Activated naive CD4-positive, alpha-beta T cell treated with anti-CD3 and anti-CD28 coated beads for 36 hours (primary cell): ENCODE measurements around the gene LMAN2. TPM values are rescaled to one million over a fixed set of nuclear protein-coding genes. Genes with fewer than 3 reads are reported as not detected.
A peak's percentile ranks its signal among the peaks of the same experiment; 100 is the strongest.

ENCODE experiments used
- CTCF ChIA-PET: fragments of 350-600 bp; sonication (Branson Sonifier 250); formaldehyde crosslinking; loops from one replicate; lab custom pipeline; 2021; ENCODE audit warnings: antibody characterized with exemption; lab: Charles Lee
- DNase-seq: peaks from one replicate; pipeline ENCODE4 v3.0.0-alpha.2; 2020
- H3K27ac Mint-ChIP-seq: one replicate; pipeline ENCODE4 v1.8.0; 2021; ENCODE audit warnings: mild to moderate bottlenecking, mixed read lengths
- H3K27me3 Mint-ChIP-seq: one replicate; pipeline ENCODE4 v1.8.0; 2021; ENCODE audit warnings: low read depth, mixed read lengths
- H3K36me3 Mint-ChIP-seq: one replicate; pipeline ENCODE4 v1.8.0; 2021; ENCODE audit warnings: low read depth, mixed read lengths
- H3K4me1 Mint-ChIP-seq: one replicate; pipeline ENCODE4 v1.8.0; 2021; ENCODE audit warnings: low read depth, mixed read lengths
- H3K4me3 Mint-ChIP-seq: one replicate; pipeline ENCODE4 v1.8.0; 2021; ENCODE audit warnings: mild to moderate bottlenecking, moderate library complexity, mixed read lengths
- H3K9me3 Mint-ChIP-seq: one replicate; pipeline ENCODE4 v1.8.0; 2021; ENCODE audit warnings: mixed read lengths
- intact Hi-C: fragments of 100-400 bp; cut with micrococcal nuclease; formaldehyde crosslinking; loops from one replicate; pipeline ENCODE4 v1.15.1; 2023
- total RNA-seq, 2 experiments: library from RNA; stranded (reverse); gene quantifications; one replicate each; pipeline ENCODE4 v1.2.3, GENCODE V29; 2021

The LMAN2 gene
- total RNA-seq, 2 experiments from 2014 or later: 82.2 to 83.9 TPM

- H3K36me3 Mint-ChIP-seq: no peaks in the 10 kb centered on the region
- peak overlapping the region; percentile 17 for H3K4me3 Mint-ChIP-seq
- H3K27ac Mint-ChIP-seq: peak overlapping the region; percentile 79
- DNase-seq: peak; percentile 78
- peaks cover 34% of the 10 kb centered on the region for H3K4me1 Mint-ChIP-seq
- intact Hi-C loops: loop anchor here (1.0 to 5.0 kb wide), 10 partner anchors 10 to 112 kb away; partner anchors contain the start of genes LMAN2 and PDLIM7
- no peaks in the 10 kb centered on the region for H3K27me3 Mint-ChIP-seq
- CTCF ChIA-PET: interaction anchor here (0.6 to 6.8 kb wide), 27 partner anchors 11 to 111 kb away, joined by 3 to 138 read pairs (median 6); partner anchors contain the start of genes GRK6, LMAN2, PDLIM7 and PFN3
- no peaks in the 10 kb centered on the region for H3K9me3 Mint-ChIP-seq
Observed at GRCh38 chr5:177389241-177390169, 38.0 kb upstream of the LMAN2 start.

DNA sequence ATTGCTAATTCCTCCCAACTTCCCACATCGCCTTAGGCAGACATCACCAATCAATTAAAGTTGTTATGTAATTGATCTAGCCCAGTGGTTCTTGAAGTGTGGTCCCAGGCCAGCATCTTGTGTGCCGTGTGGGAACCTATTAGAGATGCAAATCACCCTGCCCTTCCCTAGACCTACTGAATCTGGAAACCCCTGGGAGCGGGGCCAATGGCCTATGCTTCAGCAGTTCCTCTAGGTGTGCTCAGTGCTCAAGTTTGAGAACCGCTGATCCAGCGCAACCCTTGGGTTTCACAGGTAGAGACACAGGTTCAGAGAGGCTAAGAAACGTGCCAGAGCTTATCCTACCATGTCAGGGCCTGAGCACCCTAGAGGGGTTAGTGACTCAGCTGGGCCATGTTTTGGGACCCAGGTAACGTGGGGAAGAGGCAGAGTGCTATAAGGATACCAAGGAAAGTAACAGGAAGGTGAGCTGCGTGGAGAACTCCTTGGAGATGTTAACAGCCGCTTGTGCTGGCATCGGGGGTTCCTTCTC lies 37.1 kb upstream of the LMAN2 start:
- DNase-seq: no peak
- Mint-ChIP-seq H3K27me3 (no peaks in the 10 kb centered on the region), H3K36me3 (no peaks in the 10 kb centered on the region), H3K9me3 (no peaks in the 10 kb centered on the region), H3K4me1 (peaks cover 34% of the 10 kb centered on the region), H3K4me3 (no peak overlapping the region), H3K27ac (peak overlapping the region; percentile 79)
- CTCF ChIA-PET: interaction anchor here (1.2 to 6.8 kb wide), 11 partner anchors 10 to 112 kb away, joined by 5 to 138 read pairs (median 25); partner anchors contain the start of genes GRK6, PDLIM7, PFN3 and PRR7
- intact Hi-C loops: loop anchor here (1.0 to 5.0 kb wide), 3 partner anchors 9 to 36 kb away; partner anchors contain the start of gene LMAN2

DNA sequence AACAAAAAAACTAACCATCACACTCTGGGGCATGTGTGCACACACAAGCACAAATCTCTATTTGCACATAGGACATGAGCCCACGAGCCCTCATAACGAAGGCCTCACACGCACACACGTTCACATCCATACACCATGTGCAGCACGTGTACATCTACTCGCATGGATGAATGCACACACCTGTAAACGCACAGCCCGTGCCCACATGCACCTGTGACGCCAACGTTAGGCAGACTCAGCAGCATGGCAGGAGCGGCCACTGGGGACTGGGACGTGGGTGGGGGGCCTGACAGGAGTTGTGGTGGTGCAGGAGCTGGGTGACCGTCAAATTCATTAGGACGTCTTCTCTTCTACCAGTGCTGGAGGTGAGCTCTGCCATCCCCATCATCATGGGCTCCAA lies 35.9 kb upstream of the LMAN2 start:
- peaks cover 41% of the 10 kb centered on the region for H3K4me1 Mint-ChIP-seq
- CTCF ChIA-PET: interaction anchor here (1.6 to 4.1 kb wide), 3 partner anchors 9 to 19 kb away, joined by 6 to 25 read pairs (median 6); no protein-coding TSS in a partner anchor
- no peaks in the 10 kb centered on the region for H3K9me3 Mint-ChIP-seq
- no peaks in the 10 kb centered on the region for H3K36me3 Mint-ChIP-seq
- intact Hi-C loops: loop anchor here (5.0 kb wide), 1 partner anchor 35 kb away; the partner anchor contains the start of gene LMAN2
- DNase-seq: no peak
- no peak overlapping the region for H3K4me3 Mint-ChIP-seq
- H3K27ac Mint-ChIP-seq: no peak overlapping the region
- H3K27me3 Mint-ChIP-seq: no peaks in the 10 kb centered on the region

DNA sequence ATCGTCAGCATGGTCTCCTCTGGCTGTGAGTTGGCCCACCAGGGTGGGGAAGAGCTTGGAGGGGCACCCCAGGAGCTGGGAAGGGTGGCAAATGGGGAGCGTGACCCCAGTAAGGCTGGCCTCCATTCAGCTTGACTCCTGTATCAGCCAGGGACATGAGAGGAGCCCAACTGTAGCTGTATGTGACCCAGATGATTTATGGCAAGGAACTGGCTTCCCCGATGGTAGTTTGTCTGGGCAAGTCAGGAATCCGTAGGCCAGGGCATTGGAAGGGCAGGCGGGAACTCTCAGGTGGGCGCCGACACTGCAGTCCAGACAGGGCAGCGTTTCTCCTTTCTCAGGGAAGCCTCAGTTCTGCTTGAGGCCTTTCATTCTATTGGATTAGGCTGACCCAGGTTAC lies 35.1 kb upstream of the LMAN2 start:
- CTCF ChIA-PET: interaction anchor here (1.6 kb wide), 2 partner anchors 14 to 18 kb away, joined by 6 read pairs; no protein-coding TSS in a partner anchor
- Mint-ChIP-seq H3K36me3 (no peaks in the 10 kb centered on the region), H3K4me3 (no peak overlapping the region), H3K27ac (no peak overlapping the region), H3K4me1 (peaks cover 48% of the 10 kb centered on the region), H3K9me3 (no peaks in the 10 kb centered on the region), H3K27me3 (no peaks in the 10 kb centered on the region)
- no peak for DNase-seq
- intact Hi-C loops: loop anchor here (5.0 kb wide), 1 partner anchor 34 kb away; the partner anchor contains the start of gene LMAN2

DNA sequence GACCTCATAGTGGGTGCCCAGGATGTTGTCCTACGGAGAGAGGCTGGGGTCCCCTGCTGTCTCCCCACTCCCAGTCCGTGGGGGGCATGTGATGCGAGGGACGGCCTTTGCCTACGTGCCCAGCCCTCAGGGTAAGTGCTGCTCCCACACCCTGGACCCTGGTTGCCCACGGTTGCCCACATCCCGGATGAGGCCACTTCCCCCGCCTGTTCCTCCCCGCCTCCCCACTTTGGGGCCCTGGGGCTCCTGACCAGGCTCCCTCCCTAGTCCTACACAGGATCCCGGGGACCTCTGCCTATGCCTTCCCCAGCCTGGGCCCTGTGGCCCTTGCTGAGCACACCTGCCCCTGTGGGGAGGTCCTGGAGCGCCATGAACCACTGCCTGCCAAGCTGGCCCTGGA lies 34.3 kb upstream of the LMAN2 start:
- H3K36me3 Mint-ChIP-seq: no peaks in the 10 kb centered on the region
- H3K4me3 Mint-ChIP-seq: no peak overlapping the region
- H3K27ac Mint-ChIP-seq: no peak overlapping the region
- peaks cover 45% of the 10 kb centered on the region for H3K4me1 Mint-ChIP-seq
- no peak for DNase-seq
- intact Hi-C loops: loop anchor here (5.0 kb wide), 1 partner anchor 33 kb away; the partner anchor contains the start of gene LMAN2
- H3K27me3 Mint-ChIP-seq: no peaks in the 10 kb centered on the region
- CTCF ChIA-PET: interaction anchor here (1.3 to 1.6 kb wide), 2 partner anchors 17 to 67 kb away, joined by 3 to 6 read pairs; no protein-coding TSS in a partner anchor
- H3K9me3 Mint-ChIP-seq: no peaks in the 10 kb centered on the region

- Mint-ChIP-seq H3K4me1 (peaks cover 39% of the 10 kb centered on the region), H3K27ac (no peak within 1 kb of the TSS), H3K36me3 (no peaks in the 10 kb centered on the region), H3K27me3 (no peaks in the 10 kb centered on the region), H3K4me3 (no peak within 1 kb of the TSS), H3K9me3 (no peaks in the 10 kb centered on the region)
- intact Hi-C loops: no loop called here
- CTCF ChIA-PET: interaction anchor here (0.7 to 4.1 kb wide), 5 partner anchors 12 to 74 kb away, joined by 3 to 31 read pairs (median 11); no protein-coding TSS in a partner anchor
- DNase-seq: no peak
Observed at GRCh38 chr5:177384134-177384533, 32.7 kb upstream of the LMAN2 start, which contains the start of gene SLC34A1. Gene SLC34A1 (plus strand): TSS chr5:177384434. CDS start chr5:177385742, 1,308 bp downstream.

- H3K36me3 Mint-ChIP-seq: no peaks in the 10 kb centered on the region
- no peak overlapping the region for H3K4me3 Mint-ChIP-seq
Observed at GRCh38 chr5:177383181-177383580, 31.7 kb upstream of the LMAN2 start.

DNA sequence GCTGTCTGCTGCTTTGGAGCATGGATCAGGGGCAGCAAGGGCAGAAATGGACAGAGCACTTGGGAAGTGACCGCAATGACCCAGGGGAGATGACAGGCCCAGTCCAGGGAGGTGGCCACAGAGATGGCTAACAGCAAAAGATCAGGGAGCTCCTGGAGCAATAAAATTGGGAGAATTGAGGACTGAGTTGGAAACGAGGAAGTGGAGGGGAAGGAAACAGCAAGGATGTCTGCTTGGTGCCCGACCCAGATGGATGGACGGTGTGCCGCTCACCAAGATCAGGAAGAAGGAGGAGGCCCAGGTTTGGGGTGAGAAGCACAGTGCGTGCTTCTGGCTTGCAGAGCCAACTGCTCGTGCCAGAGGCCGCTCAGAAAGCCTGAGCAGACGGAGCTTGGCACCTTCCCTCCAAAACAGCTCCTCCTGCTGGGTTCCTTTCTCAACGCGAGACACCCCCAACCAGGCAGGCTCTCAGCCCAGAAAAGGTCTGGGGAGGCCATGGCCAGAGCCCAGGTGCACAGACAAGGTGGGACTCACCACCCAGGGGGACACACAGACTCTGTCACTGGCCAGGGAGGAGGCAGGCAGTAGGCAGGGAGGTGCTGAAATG lies 31.1 kb upstream of the LMAN2 start:
- CTCF ChIA-PET: interaction anchor here (0.6 to 4.1 kb wide), 14 partner anchors 8 to 409 kb away, joined by 3 to 31 read pairs (median 5); no protein-coding TSS in a partner anchor

More at GRCh38 chr5:177383181-177383580, 31.7 kb upstream of the LMAN2 start:
- H3K9me3 Mint-ChIP-seq: no peaks in the 10 kb centered on the region
- no peak for DNase-seq
- H3K27me3 Mint-ChIP-seq: no peaks in the 10 kb centered on the region
- CTCF ChIA-PET: interaction anchor here (1.0 to 4.1 kb wide), 13 partner anchors 8 to 118 kb away, joined by 3 to 31 read pairs (median 5); no protein-coding TSS in a partner anchor
- peaks cover 37% of the 10 kb centered on the region for H3K4me1 Mint-ChIP-seq
- intact Hi-C loops: no loop called here
- no peak overlapping the region for H3K27ac Mint-ChIP-seq

GRCh38 chr5:177380805-177381126 lies 29.3 kb upstream of the LMAN2 start:
- H3K27me3 Mint-ChIP-seq: no peaks in the 10 kb centered on the region
- DNase-seq: no peak
- H3K4me3 Mint-ChIP-seq: no peak overlapping the region
- CTCF ChIA-PET: interaction anchor here (1.0 to 4.1 kb wide), 2 partner anchors 22 to 30 kb away, joined by 6 to 25 read pairs; no protein-coding TSS in a partner anchor
- H3K27ac Mint-ChIP-seq: no peak overlapping the region
- no peaks in the 10 kb centered on the region for H3K9me3 Mint-ChIP-seq
- peaks cover 37% of the 10 kb centered on the region for H3K4me1 Mint-ChIP-seq
- intact Hi-C loops: no loop called here
- no peaks in the 10 kb centered on the region for H3K36me3 Mint-ChIP-seq

More for the DNA sequence above, 31.1 kb upstream of the LMAN2 start:
- H3K9me3 Mint-ChIP-seq: no peaks in the 10 kb centered on the region
- H3K27ac Mint-ChIP-seq: no peak overlapping the region
- no peak overlapping the region for H3K4me3 Mint-ChIP-seq
- no peaks in the 10 kb centered on the region for H3K27me3 Mint-ChIP-seq
- no peaks in the 10 kb centered on the region for H3K36me3 Mint-ChIP-seq
- peaks cover 35% of the 10 kb centered on the region for H3K4me1 Mint-ChIP-seq
- intact Hi-C loops: loop anchor here (1.0 kb wide), 2 partner anchors 10 to 64 kb away; no protein-coding TSS in a partner anchor
- peak; percentile 71 for DNase-seq

DNA sequence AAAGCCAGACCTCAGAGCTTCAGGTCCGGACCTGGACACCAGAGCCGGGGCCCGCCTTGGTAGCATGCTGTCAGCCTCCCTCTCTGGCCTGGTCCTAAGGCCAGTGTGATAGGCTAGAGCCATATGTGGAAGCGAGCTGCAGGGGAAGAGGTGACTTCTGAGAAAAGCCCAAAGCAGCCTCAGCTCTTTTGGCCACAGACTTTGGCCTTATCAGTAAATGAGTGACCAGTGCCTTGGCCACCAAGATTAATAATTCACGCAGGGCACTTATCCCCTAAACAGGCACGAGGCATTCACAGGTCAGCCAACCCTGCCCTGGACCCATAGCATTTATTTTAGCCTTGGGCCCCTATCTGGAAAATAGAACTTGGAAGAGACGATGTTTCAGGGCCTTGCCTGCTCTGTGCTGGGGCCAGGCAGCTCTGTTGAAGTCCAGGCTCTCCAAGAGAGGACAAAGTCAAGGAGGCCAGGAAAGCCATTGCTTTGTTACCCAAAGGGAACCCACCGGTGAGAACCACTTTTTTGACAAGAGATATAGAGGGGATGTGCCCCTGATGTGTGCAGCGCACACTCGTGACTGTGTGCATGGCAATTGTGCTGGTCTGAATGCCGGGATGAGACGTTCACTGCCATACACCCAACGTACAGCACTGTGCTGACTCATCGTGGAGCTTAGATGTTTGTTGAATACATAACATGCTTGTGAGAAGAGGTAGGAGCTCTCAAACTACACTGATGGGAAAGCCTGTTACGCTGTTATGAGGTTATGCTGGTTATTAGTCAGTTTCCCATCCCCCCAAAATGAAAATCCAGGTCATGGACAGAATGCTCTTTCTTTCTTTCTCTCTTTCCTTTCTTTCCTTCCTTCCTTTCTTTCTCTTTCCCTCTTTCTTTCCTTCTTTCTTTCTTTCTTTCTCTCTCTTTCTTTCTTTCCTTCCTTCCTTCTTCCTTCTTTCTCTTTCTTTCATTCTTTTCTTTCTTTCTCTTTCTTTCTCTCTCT lies 27.7 kb upstream of the LMAN2 start:
- peak; percentile 80 for DNase-seq
- H3K36me3 Mint-ChIP-seq: no peaks in the 10 kb centered on the region
- H3K27ac Mint-ChIP-seq: peak overlapping the region; percentile 78
- no peaks in the 10 kb centered on the region for H3K9me3 Mint-ChIP-seq
- CTCF ChIA-PET: interaction anchor here (0.8 to 2.8 kb wide), 9 partner anchors 9 to 61 kb away, joined by 3 to 25 read pairs (median 4); partner anchors contain the start of gene LMAN2
- intact Hi-C loops: loop anchor here (1.0 to 2.0 kb wide), 2 partner anchors 10 to 14 kb away; no protein-coding TSS in a partner anchor
- no peak overlapping the region for H3K4me3 Mint-ChIP-seq
- peaks cover 49% of the 10 kb centered on the region for H3K4me1 Mint-ChIP-seq
- no peaks in the 10 kb centered on the region for H3K27me3 Mint-ChIP-seq
